ENCODE measurements around the gene NARF. TPM values are rescaled to one million over a fixed set of nuclear protein-coding genes. Genes with fewer than 3 reads are reported as not detected.

The NARF gene
- total and polyA plus RNA-seq, 2 of the 8 experiments (the other 6 are each of a cell fraction or from before 2014, with no cell fraction given): 97.4 to 131 TPM

- TF ChIP-seq RFX5 (IDR thresholded peaks at IDR 0.05; ENCODE audit: borderline replicate concordance, low read depth, low read length) (no peak), SIX5 (IDR thresholded peaks at IDR 0.05; ENCODE audit: low read depth, low read length) (no peak), GABPA (IDR thresholded peaks at IDR 0.05; ENCODE audit: borderline replicate concordance, insufficient read depth, low read length) (peak; percentile 54; the same call in 1 of the 2 replicates), KDM5A (IDR thresholded peaks at IDR 0.05; ENCODE audit: low read length) (no peak), TAF1 (IDR thresholded peaks at IDR 0.05; ENCODE audit: low read depth, low read length) (peak; percentile 56; the same call in 1 of the 2 replicates), SAP30 (IDR thresholded peaks at IDR 0.05; ENCODE audit: insufficient read depth, insufficient replicate concordance, low read length) (peak; percentile 73), JUND (IDR thresholded peaks at IDR 0.05; ENCODE audit: low read length) (no peak), PHF8 (conservative IDR thresholded peaks at IDR 0.05; ENCODE audit: low read depth, low read length) (no peak), SP4 (IDR thresholded peaks at IDR 0.05; ENCODE audit: low read length) (peak; percentile 59; the same call in 1 of the 2 replicates), SUZ12 (IDR thresholded peaks at IDR 0.05; ENCODE audit: low read length) (no peak), BCL11A (IDR thresholded peaks at IDR 0.05; ENCODE audit: low read depth in 2 of 2, low read length in 2 of 2) (no peak), POLR2AphosphoS5 (IDR thresholded peaks at IDR 0.05; ENCODE audit: low read depth, low read length) (no peak), YY1 (IDR thresholded peaks at IDR 0.05; ENCODE audit: low read depth, low read length) (no peak; the same call in 1 of the 2 replicates), KDM4A (IDR thresholded peaks at IDR 0.05; ENCODE audit: low read depth, low read length, severe bottlenecking) (peak; percentile 20), E2F6 (IDR thresholded peaks at IDR 0.05) (no peak; the same call in 1 of the 2 replicates), EP300 (IDR thresholded peaks at IDR 0.05; ENCODE audit: borderline replicate concordance in 1 of 2, low read depth in 2 of 2, low read length in 2 of 2) (no peak), SP1 (IDR thresholded peaks at IDR 0.05; ENCODE audit: low read depth, low read length) (0 out of 2 replicates have a peak, but pooled peaks have one; percentile 35), SIN3A (conservative IDR thresholded peaks at IDR 0.05 in 1 of 2, IDR thresholded peaks at IDR 0.05 in 1 of 2; ENCODE audit: low read depth in 1 of 2, low read length in 2 of 2) (peak in 1 of 2 experiments; percentile 58; a peak in 2 of 4 replicates), MAFK (IDR thresholded peaks at IDR 0.05; ENCODE audit: low read depth, low read length) (peak; percentile 88; the same call in 1 of the 2 replicates), BACH1 (IDR thresholded peaks at IDR 0.05; ENCODE audit: low read length) (no peak), RAD21 (IDR thresholded peaks at IDR 0.05 in 1 of 2, conservative IDR thresholded peaks at IDR 0.05 in 1 of 2; ENCODE audit: low read depth in 2 of 2, low read length in 2 of 2) (peak; percentile 43 to 57)
- TF ChIP-seq, protein P1, sequence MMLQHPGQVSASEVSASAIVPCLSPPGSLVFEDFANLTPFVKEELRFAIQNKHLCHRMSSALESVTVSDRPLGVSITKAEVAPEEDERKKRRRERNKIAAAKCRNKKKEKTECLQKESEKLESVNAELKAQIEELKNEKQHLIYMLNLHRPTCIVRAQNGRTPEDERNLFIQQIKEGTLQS (IDR thresholded peaks at IDR 0.05; ENCODE audit: insufficient read depth, low read depth, low read length): no peak; the same call in 1 of the 2 replicates
These were observed 35.9 kb downstream of the NARF start (continued) for GRCh38 chr17:82494236-82495055.
